NCI-H82 treated with DMSO at 0.1 percent for 48 hours (cell line): Measurements from ENCODE around the gene MAGI2.
A peak's percentile ranks its signal among the peaks of the same experiment; 100 is the strongest.
"Not testable (repeated sequence)": the region's sequence is repeated elsewhere in the genome, so short reads cannot be mapped to it uniquely, and the experiment has no call there.

Experiments used
- DNase-seq: peaks from one replicate; lab custom pipeline; 2025; ENCODE audit not compliant: unreplicated experiment; lab: John Stamatoyannopoulos, UW

Gene MAGI2

GRCh38 chr7:78265071-78265470, 1188.4 kb downstream of the MAGI2 start:
- DNase-seq = no peak

GRCh38 chr7:78264105-78264504, 1189.4 kb downstream of the MAGI2 start:
- no peak for DNase-seq

GRCh38 chr7:78261739-78262138, 1191.7 kb downstream of the MAGI2 start:
- no peak for DNase-seq

- DNase-seq = no peak
Observed at GRCh38 chr7:78261302-78261701, 1192.2 kb downstream of the MAGI2 start.

- DNase-seq = no peak
Observed at GRCh38 chr7:78260826-78261225, 1192.6 kb downstream of the MAGI2 start.

GRCh38 chr7:78254726-78255055, 1198.8 kb downstream of the MAGI2 start:
- DNase-seq = peak; percentile 26

GRCh38 chr7:78253850-78254725, 1199.4 kb downstream of the MAGI2 start:
- DNase-seq = no peak

GRCh38 chr7:78248867-78249266, 1204.6 kb downstream of the MAGI2 start:
- no peak for DNase-seq

GRCh38 chr7:78247910-78248689, 1205.4 kb downstream of the MAGI2 start:
- no peak for DNase-seq

- not testable (repeated sequence) for DNase-seq
Observed at GRCh38 chr7:78240179-78240578, 1213.3 kb downstream of the MAGI2 start.

GRCh38 chr7:78234634-78235033, 1218.8 kb downstream of the MAGI2 start:
- DNase-seq = no peak

GRCh38 chr7:78232806-78233205, 1220.7 kb downstream of the MAGI2 start:
- DNase-seq = no peak

GRCh38 chr7:78226059-78226719, 1227.3 kb downstream of the MAGI2 start:
- DNase-seq = peak; percentile 24

- DNase-seq = no peak
Observed at GRCh38 chr7:78225534-78225933, 1227.9 kb downstream of the MAGI2 start.

- DNase-seq = no peak
Observed at GRCh38 chr7:78224923-78225322, 1228.5 kb downstream of the MAGI2 start.

GRCh38 chr7:78223598-78223997, 1229.9 kb downstream of the MAGI2 start:
- DNase-seq = no peak

GRCh38 chr7:78222001-78222751, 1231.3 kb downstream of the MAGI2 start:
- DNase-seq = no peak

- DNase-seq = no peak
Observed at GRCh38 chr7:78220754-78221153, 1232.7 kb downstream of the MAGI2 start.

GRCh38 chr7:78218876-78219275, 1234.6 kb downstream of the MAGI2 start:
- DNase-seq = no peak

GRCh38 chr7:78218051-78218450, 1235.4 kb downstream of the MAGI2 start:
- no peak for DNase-seq

- no peak for DNase-seq
Observed at GRCh38 chr7:78215199-78215598, 1238.3 kb downstream of the MAGI2 start.
